ENCODE data around the gene AGXT. TPM values are rescaled to one million over a fixed set of nuclear protein-coding genes. Genes with fewer than 3 reads are reported as not detected.

AGXT gene
- total RNA-seq, 4 donors from 2014 or later = 0.33 to 0.75 TPM; not detected in 2

GRCh38 chr2:240905176-240905781 is 36.7 kb downstream of the AGXT start:
- no peak for TF ChIP-seq CTCF (IDR thresholded peaks at IDR 0.05; ENCODE audit: low read depth)

- TF ChIP-seq CTCF (IDR thresholded peaks at IDR 0.05; ENCODE audit: low read depth) = no peak
Measured at GRCh38 chr2:240906141-240906910, 37.7 kb downstream of the AGXT start, which contains the start of gene CROCC2. TSS of gene CROCC2 (plus strand) at chr2:240906336. CDS start at chr2:240906514, 178 bp downstream.

GRCh38 chr2:240906911-240907590 is 38.4 kb downstream of the AGXT start:
- TF ChIP-seq CTCF (IDR thresholded peaks at IDR 0.05; ENCODE audit: low read depth) = no peak

GRCh38 chr2:240909216-240909974 is 40.8 kb downstream of the AGXT start:
- TF ChIP-seq CTCF (IDR thresholded peaks at IDR 0.05; ENCODE audit: low read depth) = no peak

- TF ChIP-seq CTCF (IDR thresholded peaks at IDR 0.05; ENCODE audit: low read depth) = no peak
Measured at GRCh38 chr2:240911641-240912265, 43.1 kb downstream of the AGXT start.

- no peak for TF ChIP-seq CTCF (IDR thresholded peaks at IDR 0.05; ENCODE audit: low read depth)
Measured at GRCh38 chr2:240912878-240913809, 44.5 kb downstream of the AGXT start.

Measured in subcutaneous adipose tissue (tissue), 4 donors.